ENCODE measurements around the gene RAP2A.

RAP2A gene

GRCh38 chr13:97435323-97435722 is 1.4 kb downstream of the RAP2A start:
- peak overlapping the region; percentile 77 for H3K4me3 ChIP-seq (replicated peaks; ENCODE audit: low read depth, low read length)
- DNase-seq (ENCODE audit: low read depth), result no peak

DNA sequence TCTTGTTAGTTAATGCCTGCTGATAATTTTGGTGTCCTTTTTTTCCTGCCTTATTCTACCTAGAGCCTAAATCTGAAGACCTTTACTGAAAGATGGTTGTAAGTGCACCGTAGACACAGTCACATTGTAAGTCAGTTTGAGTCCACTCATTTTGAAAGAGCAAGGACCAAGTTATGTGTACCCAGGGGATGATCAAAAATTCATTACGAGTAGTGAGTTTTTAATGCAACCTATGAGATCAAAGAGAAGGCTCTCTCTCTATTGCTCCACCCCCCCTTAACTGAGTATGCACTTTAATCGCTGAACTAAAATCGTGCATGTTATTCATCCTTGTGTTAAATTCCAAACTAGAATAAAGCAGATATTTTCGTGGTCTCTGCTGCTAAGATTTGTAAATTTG is 1.8 kb downstream of the RAP2A start:
- H3K4me3 ChIP-seq (replicated peaks; ENCODE audit: low read depth, low read length), result peak overlapping the region; percentile 77
- no peak for TF ChIP-seq CTCF (IDR thresholded peaks at IDR 0.05; ENCODE audit: low read length, missing control alignments)
- DNase-seq (ENCODE audit: low read depth), result peak; percentile 19

More at GRCh38 chr13:97435323-97435722, 1.4 kb downstream of the RAP2A start:
- TF ChIP-seq CTCF (IDR thresholded peaks at IDR 0.05; ENCODE audit: low read length, missing control alignments), result no peak

- no peak for DNase-seq (ENCODE audit: low read depth)
- peak overlapping the region; percentile 77 for H3K4me3 ChIP-seq (replicated peaks; ENCODE audit: low read depth, low read length)
- no peak for TF ChIP-seq CTCF (IDR thresholded peaks at IDR 0.05; ENCODE audit: low read length, missing control alignments)
These were observed 2.9 kb downstream of the RAP2A start for GRCh38 chr13:97436845-97437244.

GRCh38 chr13:97437729-97438128 is 3.8 kb downstream of the RAP2A start:
- TF ChIP-seq CTCF (IDR thresholded peaks at IDR 0.05; ENCODE audit: low read length, missing control alignments), result no peak
- no peak for DNase-seq (ENCODE audit: low read depth)
- H3K4me3 ChIP-seq (replicated peaks; ENCODE audit: low read depth, low read length), result no peak overlapping the region

DNA sequence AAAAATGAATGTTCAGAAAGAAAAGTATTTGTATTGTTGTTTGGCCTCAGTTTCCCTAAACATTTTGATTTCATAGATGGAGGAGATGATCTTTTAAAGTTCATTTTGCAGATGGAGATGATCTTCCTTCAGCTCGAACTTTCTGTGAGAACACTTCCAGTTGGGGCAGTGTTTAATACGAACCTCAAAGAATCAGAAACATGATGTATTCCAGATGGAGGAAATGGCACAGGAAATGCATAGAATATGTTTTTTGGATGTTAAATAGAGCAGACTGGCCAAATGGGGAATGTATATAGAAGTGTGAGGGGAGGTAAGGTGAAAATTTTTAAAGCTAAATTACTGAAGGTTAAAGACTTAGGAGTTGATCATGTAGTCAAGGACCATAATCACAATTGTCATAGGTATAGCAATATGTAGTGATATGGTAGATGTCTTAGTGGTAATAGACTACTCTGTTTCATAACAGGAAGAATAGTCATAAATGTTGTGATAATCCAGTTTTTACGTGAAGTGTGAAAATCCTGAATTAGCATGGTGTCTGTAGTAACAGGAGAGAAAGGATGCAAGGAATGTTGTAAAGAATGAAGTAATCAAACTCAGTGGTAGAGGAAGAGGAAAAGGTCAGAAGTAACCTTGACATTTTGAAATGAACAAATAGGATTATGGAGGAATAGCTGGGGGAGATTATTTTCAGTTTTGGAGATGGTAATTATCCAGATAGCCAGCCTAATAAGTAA is 5.1 kb downstream of the RAP2A start:
- H3K4me3 ChIP-seq (replicated peaks; ENCODE audit: low read depth, low read length), result no peak overlapping the region
- peak; percentile 37 for DNase-seq (ENCODE audit: low read depth)
- no peak for TF ChIP-seq CTCF (IDR thresholded peaks at IDR 0.05; ENCODE audit: low read length, missing control alignments)

DNA sequence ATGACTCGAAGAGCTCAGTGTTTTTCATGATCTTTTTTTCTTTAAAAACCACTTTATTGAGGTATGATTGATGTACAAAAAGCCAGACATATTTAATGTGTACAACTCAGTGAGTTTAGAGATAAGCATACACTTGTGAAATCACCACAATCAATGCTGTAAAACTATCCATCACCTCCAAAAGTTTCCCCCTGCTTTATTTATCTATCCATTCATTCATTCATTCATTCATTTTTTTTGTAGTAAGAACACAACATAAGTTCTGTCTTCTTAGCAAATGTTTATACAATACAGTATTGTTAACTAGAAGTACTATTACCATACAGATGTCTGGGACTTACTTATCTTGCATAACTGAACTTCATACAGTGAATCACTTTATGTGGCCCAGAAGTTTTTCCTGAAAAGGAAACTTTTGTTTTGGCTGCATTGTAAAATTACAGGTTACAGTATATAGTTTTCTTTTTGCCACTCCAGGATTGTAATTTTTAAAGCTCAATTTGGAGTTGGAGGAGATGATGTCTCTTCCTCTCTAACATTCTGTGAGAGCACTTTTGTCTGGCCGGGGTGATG is 6.7 kb downstream of the RAP2A start:
- peak; percentile 31 for DNase-seq (ENCODE audit: low read depth)
- TF ChIP-seq CTCF (IDR thresholded peaks at IDR 0.05; ENCODE audit: low read length, missing control alignments), result no peak
- H3K4me3 ChIP-seq (replicated peaks; ENCODE audit: low read depth, low read length), result no peak overlapping the region

DNA sequence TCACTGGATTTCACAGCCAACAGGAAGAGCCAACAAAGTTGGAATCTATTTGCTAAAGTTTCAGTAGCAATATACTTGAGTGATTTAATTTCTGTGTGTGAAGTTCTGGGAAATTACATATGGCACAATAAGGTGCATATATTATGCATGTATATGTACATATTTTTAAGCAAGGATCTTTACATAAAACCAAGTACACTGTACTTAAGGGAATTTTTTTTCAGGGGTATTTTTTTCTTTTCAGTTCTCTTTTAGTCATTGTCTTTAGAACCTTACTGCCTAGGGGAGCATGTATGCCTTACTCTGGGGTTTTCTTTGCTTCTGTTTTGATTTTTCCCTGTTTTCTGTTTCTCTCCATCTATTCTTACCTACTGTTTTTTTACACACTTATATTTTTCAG is 7.4 kb downstream of the RAP2A start:
- TF ChIP-seq CTCF (IDR thresholded peaks at IDR 0.05; ENCODE audit: low read length, missing control alignments), result no peak
- no peak for DNase-seq (ENCODE audit: low read depth)
- H3K4me3 ChIP-seq (replicated peaks; ENCODE audit: low read depth, low read length), result no peak overlapping the region
